HG02642 (cell line): ENCODE measurements around the gene KLRB1.
"Not testable (repeated sequence)": the region's sequence is repeated elsewhere in the genome, so short reads cannot be mapped to it uniquely, and the experiment has no call there.

Experiments used
- ATAC-seq: cut with Tn5 transposase; IDR thresholded peaks from one replicate; pipeline ENCODE4 v1.9.1; 2021; ENCODE audit warnings: mild to moderate bottlenecking; ENCODE audit not compliant: unreplicated experiment, poor library complexity

Gene KLRB1

GRCh38 chr12:9562841-9563453 is 44.8 kb downstream of the KLRB1 start:
- ATAC-seq = not testable (repeated sequence)

GRCh38 chr12:9545489-9545888 is 62.2 kb downstream of the KLRB1 start:
- ATAC-seq = not testable (repeated sequence)
